Neural progenitor cell (in vitro differentiated cells): Measurements from ENCODE around the gene HSF2BP.

Experiments
- CTCF ChIP-seq: fragments of 200-600 bp; sonication (generic); IDR thresholded peaks from 2 replicates; pipeline ENCODE4 v1.5.1; 2017; ENCODE audit warnings: antibody characterized with exemption, mild to moderate bottlenecking
- EZH2 ChIP-seq: fragments of 200-600 bp; sonication (generic); IDR thresholded peaks from 2 replicates; pipeline ENCODE4 v1.6.1; 2017; ENCODE audit warnings: antibody characterized with exemption, mild to moderate bottlenecking, moderate library complexity
- EZH2phosphoT487 ChIP-seq: fragments of 200-600 bp; sonication (generic); IDR thresholded peaks from 2 replicates; pipeline ENCODE4 v1.6.1; 2017; ENCODE audit warnings: antibody characterized with exemption

GRCh38 chr21:43688906-43689305 lies 29.6 kb upstream of the HSF2BP start:
- no peak for TF ChIP-seq CTCF
- no peak for TF ChIP-seq EZH2phosphoT487
- TF ChIP-seq EZH2 = no peak
